PC-3 (cell line): ENCODE data around the gene NPAS2. TPM values are rescaled to one million over a fixed set of nuclear protein-coding genes. Genes with fewer than 3 reads are reported as not detected.

Experiments
- ATAC-seq: fragments of 200-7000 bp; cut with Tn5 transposase; 2 replicates; pipeline ENCODE4 v1.9.1; 2020; ENCODE audit warnings: mild to moderate bottlenecking, moderate library complexity
- BruUV-seq: library from RNA; stranded (reverse); fragments of 400-500 nt; replicated peaks from 2 replicates; lab custom pipeline; 2021; lab: Mats Ljungman, UMichigan
- CTCF ChIA-PET: fragments of 300-600 bp; sonication (Branson Sonifier 250); formaldehyde crosslinking; loops from one replicate; lab custom pipeline; 2022; ENCODE audit warnings: antibody characterized with exemption; lab: Charles Lee
- POLR2A ChIA-PET: fragments of 300-600 bp; sonication (Branson Sonifier 250); formaldehyde crosslinking; loops from one replicate; lab custom pipeline; 2022; ENCODE audit warnings: antibody characterized with exemption; ENCODE audit not compliant: unreplicated experiment; lab: Charles Lee
- DNase-seq: peaks from one replicate; pipeline ENCODE4 v3.0.0-alpha.2; 2015
- H2AFZ ChIP-seq: fragments of 300-600 bp; sonication (generic); 2 replicates; pipeline ENCODE4 v1.6.0; 2016; ENCODE audit warnings: antibody characterized with exemption, low read length
- H3F3A ChIP-seq: fragments of 300-600 bp; sonication (generic); one replicate; pipeline ENCODE4 v1.6.0; 2017; ENCODE audit warnings: antibody characterized with exemption, low read length, control low read depth, mild to moderate bottlenecking; ENCODE audit not compliant: unreplicated experiment
- H3K27ac ChIP-seq: fragments of 300-600 bp; sonication (generic); 2 replicates; pipeline ENCODE4 v1.5.1; 2016; ENCODE audit warnings: mild to moderate bottlenecking, low read length
- H3K27me3 ChIP-seq: fragments of 300-600 bp; sonication (generic); 2 replicates; pipeline ENCODE4 v1.6.1; 2016; ENCODE audit warnings: low read length, mixed read lengths
- H3K36me3 ChIP-seq: fragments of 300-600 bp; sonication (generic); 2 replicates; pipeline ENCODE4 v1.6.1; 2016; ENCODE audit warnings: low read depth, mixed run types, low read length, mixed read lengths
- H3K4me1 ChIP-seq: fragments of 300-600 bp; sonication (generic); 2 replicates; pipeline ENCODE4 v1.5.1; 2016; ENCODE audit warnings: low read length; ENCODE audit not compliant: insufficient read depth
- H3K4me2 ChIP-seq: fragments of 300-600 bp; sonication (generic); 2 replicates; pipeline ENCODE4 v1.6.0; 2016; ENCODE audit warnings: low read length
- H3K4me3 ChIP-seq: fragments of 300-600 bp; sonication (generic); 2 replicates; pipeline ENCODE4 v1.5.1; 2016; ENCODE audit warnings: mild to moderate bottlenecking, low read length, mixed read lengths
- H3K79me2 ChIP-seq: fragments of 300-600 bp; sonication (generic); 2 replicates; pipeline ENCODE4 v1.6.1; 2017; ENCODE audit warnings: low read length, mixed read lengths
- H3K9ac ChIP-seq: fragments of 300-600 bp; sonication (generic); 2 replicates; pipeline ENCODE4 v1.6.0; 2016; ENCODE audit warnings: mild to moderate bottlenecking, low read length
- H3K9me2 ChIP-seq: fragments of 300-600 bp; sonication (generic); replicated peaks from 2 replicates; pipeline ENCODE4 v1.6.1; 2016; ENCODE audit warnings: mixed run types, low read length, mixed read lengths
- H3K9me3 ChIP-seq: fragments of 300-600 bp; sonication (generic); 2 replicates; pipeline ENCODE4 v1.6.1; 2016; ENCODE audit warnings: low read length, mixed read lengths
- H4K20me1 ChIP-seq: fragments of 300-600 bp; sonication (generic); 2 replicates; pipeline ENCODE4 v1.6.1; 2016; ENCODE audit warnings: low read length, mixed read lengths
- EZH2 ChIP-seq: fragments of 300-600 bp; sonication (generic); IDR thresholded peaks from one replicate; pipeline ENCODE4 v1.6.1; 2017; ENCODE audit warnings: antibody characterized with exemption, mild to moderate bottlenecking, low read length; ENCODE audit not compliant: unreplicated experiment
- EZH2phosphoT487 ChIP-seq: fragments of 300-600 bp; sonication (generic); IDR thresholded peaks from 2 replicates; pipeline ENCODE4 v1.6.1; 2018; ENCODE audit warnings: mild to moderate bottlenecking, antibody characterized with exemption, low read length, borderline replicate concordance
- intact Hi-C: fragments of 100-400 bp; cut with micrococcal nuclease; formaldehyde crosslinking; loops from 2 replicates; pipeline ENCODE4 v1.9.0; 2023
- total RNA-seq: library from RNA; depleted of rRNA; stranded (reverse); fragments of >200 nt; gene quantifications from 2 replicates; pipeline ENCODE4 v1.2.3, GENCODE V29; 2014
- TF ChIP-seq, protein P1 (sequence below): fragments of 300-600 bp; sonication (generic); conservative IDR thresholded peaks from 2 replicates; pipeline ENCODE4 v1.5.1; 2017; ENCODE audit warnings: antibody characterized with exemption, low read depth, mild to moderate bottlenecking, low read length

Gene NPAS2
- total RNA-seq, 1 experiment from 2014 or later: 55.4 TPM

DNA sequence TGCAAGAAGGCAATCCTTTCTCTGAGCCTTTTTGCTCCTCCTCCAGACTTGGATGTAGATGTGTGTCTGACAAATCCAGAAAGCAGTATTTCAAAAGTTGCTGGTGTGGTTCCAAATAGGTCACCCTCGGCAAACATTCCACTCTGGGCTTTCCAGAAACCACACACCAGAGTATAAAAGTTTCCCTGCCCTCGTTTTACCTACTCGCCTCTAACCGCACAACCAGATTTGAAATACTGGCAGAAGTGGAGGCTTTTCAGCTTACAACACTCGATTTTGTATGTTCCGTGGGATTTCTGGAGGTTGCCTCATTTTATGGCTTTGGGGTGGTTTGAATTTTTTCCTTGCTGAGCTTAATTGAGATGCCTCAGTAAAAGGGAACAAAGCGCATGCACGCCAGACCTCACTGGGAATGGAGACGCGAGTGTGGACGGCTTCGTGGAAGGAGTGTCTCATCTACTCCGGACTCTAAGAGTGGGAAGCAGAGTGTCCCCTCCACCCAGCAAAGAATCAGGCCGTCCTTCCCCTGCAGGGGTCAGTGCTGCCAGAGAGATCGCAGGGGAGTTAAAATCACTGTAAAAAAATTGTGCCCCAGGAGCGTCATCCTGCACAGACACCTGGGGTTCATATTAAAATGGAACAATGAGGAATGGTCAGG lies 138.2 kb downstream of the NPAS2 start:
- Histone ChIP-seq H3K27ac (peak overlapping the region; percentile 33), H3K27me3 (no peaks in the 10 kb centered on the region), H3K4me2 (peak overlapping the region; percentile 61), H4K20me1 (no peaks in the 10 kb centered on the region), H3K9ac (no peak overlapping the region), H3K4me3 (no peak overlapping the region), H3K79me2 (no peaks in the 10 kb centered on the region), H3K9me3 (no peaks in the 10 kb centered on the region), H2AFZ (no peak overlapping the region), H3K9me2 (no peaks in the 10 kb centered on the region), H3K4me1 (peaks cover 34% of the 10 kb centered on the region), H3F3A (no peaks in the 10 kb centered on the region), H3K36me3 (no peaks in the 10 kb centered on the region; the same call in none of the 2 replicates)
- no TSS peak for BruUV-seq
- CTCF ChIA-PET: no interaction called here
- intact Hi-C loops: no loop called here
- POLR2A ChIA-PET: no interaction called here
- DNase-seq (peak; percentile 90), ATAC-seq (peak; percentile 66)
- TF ChIP-seq, protein P1, sequence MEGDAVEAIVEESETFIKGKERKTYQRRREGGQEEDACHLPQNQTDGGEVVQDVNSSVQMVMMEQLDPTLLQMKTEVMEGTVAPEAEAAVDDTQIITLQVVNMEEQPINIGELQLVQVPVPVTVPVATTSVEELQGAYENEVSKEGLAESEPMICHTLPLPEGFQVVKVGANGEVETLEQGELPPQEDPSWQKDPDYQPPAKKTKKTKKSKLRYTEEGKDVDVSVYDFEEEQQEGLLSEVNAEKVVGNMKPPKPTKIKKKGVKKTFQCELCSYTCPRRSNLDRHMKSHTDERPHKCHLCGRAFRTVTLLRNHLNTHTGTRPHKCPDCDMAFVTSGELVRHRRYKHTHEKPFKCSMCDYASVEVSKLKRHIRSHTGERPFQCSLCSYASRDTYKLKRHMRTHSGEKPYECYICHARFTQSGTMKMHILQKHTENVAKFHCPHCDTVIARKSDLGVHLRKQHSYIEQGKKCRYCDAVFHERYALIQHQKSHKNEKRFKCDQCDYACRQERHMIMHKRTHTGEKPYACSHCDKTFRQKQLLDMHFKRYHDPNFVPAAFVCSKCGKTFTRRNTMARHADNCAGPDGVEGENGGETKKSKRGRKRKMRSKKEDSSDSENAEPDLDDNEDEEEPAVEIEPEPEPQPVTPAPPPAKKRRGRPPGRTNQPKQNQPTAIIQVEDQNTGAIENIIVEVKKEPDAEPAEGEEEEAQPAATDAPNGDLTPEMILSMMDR: no peak
- TF ChIP-seq EZH2phosphoT487: no peak
- no peak for TF ChIP-seq EZH2

DNA sequence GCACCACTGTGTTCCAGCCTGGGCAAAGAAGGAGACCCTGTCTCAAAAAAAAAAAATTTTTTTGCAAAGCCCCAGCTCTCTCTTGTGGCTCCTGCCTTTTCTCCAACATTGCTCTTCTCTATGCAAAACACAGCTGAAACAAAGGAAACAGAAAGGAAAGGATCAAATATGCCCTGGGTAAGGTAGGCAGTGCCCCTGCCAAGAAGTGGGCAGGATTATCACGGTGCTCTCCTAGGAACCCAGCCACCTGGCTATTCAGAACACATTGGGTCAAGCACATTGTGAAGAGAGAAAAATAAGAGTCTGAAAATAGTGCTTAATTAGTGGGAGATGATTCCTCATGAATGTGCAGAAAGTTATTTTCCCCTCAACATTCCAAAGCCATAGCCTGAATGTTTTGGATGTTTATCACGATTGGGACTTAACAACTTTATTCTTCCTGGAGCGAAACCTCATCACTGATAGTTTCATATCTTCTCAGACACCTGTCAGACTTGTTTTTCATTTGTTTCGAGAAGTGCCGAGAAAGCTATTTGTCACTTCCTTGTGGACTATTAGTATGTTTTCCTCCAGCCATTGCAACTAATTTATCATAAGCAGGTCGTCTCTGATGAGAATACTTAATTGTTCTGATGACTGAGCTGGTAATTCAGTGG lies 139.4 kb downstream of the NPAS2 start:
- H3K4me2 ChIP-seq: no peak overlapping the region
- no TSS peak for BruUV-seq
- no peaks in the 10 kb centered on the region for H3F3A ChIP-seq
- H3K36me3 ChIP-seq: no peaks in the 10 kb centered on the region; the same call in none of the 2 replicates
- no peak overlapping the region for H3K9ac ChIP-seq
- DNase-seq (peak; percentile 39), ATAC-seq (no peak)
- TF ChIP-seq EZH2phosphoT487 (no peak), EZH2 (no peak)
- TF ChIP-seq, protein P1: no peak
- H3K27me3 ChIP-seq: no peaks in the 10 kb centered on the region
- ChIA-PET POLR2A (interaction anchor here (0.9 kb wide), 1 partner anchor 138 kb away, joined by 4 read pairs; no protein-coding TSS in a partner anchor), CTCF (no interaction called here)
- H3K79me2 ChIP-seq: no peaks in the 10 kb centered on the region
- no peaks in the 10 kb centered on the region for H3K9me3 ChIP-seq
- no peak overlapping the region for H3K27ac ChIP-seq
- H3K4me3 ChIP-seq: no peak overlapping the region
- intact Hi-C loops: no loop called here
- H3K9me2 ChIP-seq: no peaks in the 10 kb centered on the region
- H4K20me1 ChIP-seq: no peaks in the 10 kb centered on the region
- H3K4me1 ChIP-seq: peaks cover 34% of the 10 kb centered on the region
- H2AFZ ChIP-seq: no peak overlapping the region

DNA sequence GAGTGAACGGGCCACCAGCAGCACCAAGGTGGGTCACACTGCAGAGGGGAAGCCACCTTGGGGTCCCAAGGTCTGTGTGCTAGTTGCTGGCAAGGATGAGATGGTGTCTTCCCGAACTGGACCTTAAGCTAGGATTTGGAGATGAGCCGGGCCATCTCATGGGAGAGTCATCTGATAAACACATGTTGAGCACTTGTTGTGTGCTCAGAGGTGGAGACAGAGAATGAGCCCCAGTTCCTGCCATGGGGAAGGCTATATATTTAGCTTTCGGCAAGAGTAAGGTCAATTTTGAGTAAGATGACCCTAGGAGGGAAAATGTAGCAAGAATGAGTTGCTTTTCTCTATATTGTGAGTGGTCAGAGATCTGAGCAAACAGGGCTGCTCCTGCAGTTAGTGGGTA lies 140.7 kb downstream of the NPAS2 start:
- Histone ChIP-seq H3K79me2 (no peaks in the 10 kb centered on the region), H3K4me2 (no peak overlapping the region), H3K9me3 (no peaks in the 10 kb centered on the region), H3F3A (no peaks in the 10 kb centered on the region), H3K4me1 (peaks cover 34% of the 10 kb centered on the region), H4K20me1 (no peaks in the 10 kb centered on the region), H2AFZ (no peak overlapping the region), H3K36me3 (peaks cover 12% of the 10 kb centered on the region), H3K9ac (no peak overlapping the region), H3K4me3 (no peak overlapping the region), H3K27ac (no peak overlapping the region), H3K27me3 (no peaks in the 10 kb centered on the region), H3K9me2 (no peaks in the 10 kb centered on the region)
- TF ChIP-seq EZH2 (no peak), EZH2phosphoT487 (no peak)
- TF ChIP-seq, protein P1: no peak
- ATAC-seq (no peak), DNase-seq (no peak)
- POLR2A ChIA-PET: no interaction called here
- intact Hi-C loops: no loop called here
- CTCF ChIA-PET: interaction anchor here (0.6 kb wide), 1 partner anchor 59 kb away, joined by 4 read pairs; no protein-coding TSS in a partner anchor
- no TSS peak for BruUV-seq
